BJ (cell line): ENCODE results near the gene NEAT1. TPM values are rescaled to one million over a fixed set of nuclear protein-coding genes. Genes with fewer than 3 reads are reported as not detected.

Experiments used
- CTCF ChIA-PET: fragments of 350-600 bp; formaldehyde crosslinking; extraction: SDS; loops from one replicate; lab custom pipeline; 2021; ENCODE audit warnings: antibody characterized with exemption, inconsistent platforms; lab: Yijun Ruan, JAX
- POLR2A ChIA-PET: fragments of 300-600 bp; sonication (Branson Sonifier 250); formaldehyde crosslinking; extraction: SDS; loops from one replicate; lab custom pipeline; 2021; ENCODE audit warnings: antibody characterized with exemption; lab: Charles Lee
- DNase-seq: peaks from one replicate; pipeline ENCODE4 v3.0.0-alpha.2; 2011; ENCODE audit warnings: low read depth
- H3K27me3 ChIP-seq: 2 replicates; pipeline ENCODE4 v1.6.0; 2011; ENCODE audit warnings: low read length; ENCODE audit not compliant: control insufficient read depth, insufficient read depth
- H3K36me3 ChIP-seq: 2 replicates; pipeline ENCODE4 v1.5.1; 2011; ENCODE audit warnings: low read length; ENCODE audit not compliant: control insufficient read depth, insufficient read depth
- H3K4me3 ChIP-seq: 2 replicates; pipeline ENCODE4 v1.5.1; 2011; ENCODE audit warnings: low read depth, mild to moderate bottlenecking, control low read depth, low read length
- polyA plus RNA-seq: library from polyadenylated mRNA; depleted of rRNA; stranded (reverse); fragments of >200 nt; gene quantifications from 2 replicates; pipeline ENCODE4 v1.2.3, GENCODE V29; 2011
- TF ChIP-seq, protein P1 (sequence below): IDR thresholded peaks from 2 replicates; pipeline ENCODE4 v1.5.1; 2011; ENCODE audit warnings: low read depth, mild to moderate bottlenecking, control low read depth, inconsistent platforms, low read length, moderate library complexity; ENCODE audit not compliant: insufficient read depth

NEAT1 gene
- polyA plus RNA-seq, 1 experiment: 59.2 TPM

DNA sequence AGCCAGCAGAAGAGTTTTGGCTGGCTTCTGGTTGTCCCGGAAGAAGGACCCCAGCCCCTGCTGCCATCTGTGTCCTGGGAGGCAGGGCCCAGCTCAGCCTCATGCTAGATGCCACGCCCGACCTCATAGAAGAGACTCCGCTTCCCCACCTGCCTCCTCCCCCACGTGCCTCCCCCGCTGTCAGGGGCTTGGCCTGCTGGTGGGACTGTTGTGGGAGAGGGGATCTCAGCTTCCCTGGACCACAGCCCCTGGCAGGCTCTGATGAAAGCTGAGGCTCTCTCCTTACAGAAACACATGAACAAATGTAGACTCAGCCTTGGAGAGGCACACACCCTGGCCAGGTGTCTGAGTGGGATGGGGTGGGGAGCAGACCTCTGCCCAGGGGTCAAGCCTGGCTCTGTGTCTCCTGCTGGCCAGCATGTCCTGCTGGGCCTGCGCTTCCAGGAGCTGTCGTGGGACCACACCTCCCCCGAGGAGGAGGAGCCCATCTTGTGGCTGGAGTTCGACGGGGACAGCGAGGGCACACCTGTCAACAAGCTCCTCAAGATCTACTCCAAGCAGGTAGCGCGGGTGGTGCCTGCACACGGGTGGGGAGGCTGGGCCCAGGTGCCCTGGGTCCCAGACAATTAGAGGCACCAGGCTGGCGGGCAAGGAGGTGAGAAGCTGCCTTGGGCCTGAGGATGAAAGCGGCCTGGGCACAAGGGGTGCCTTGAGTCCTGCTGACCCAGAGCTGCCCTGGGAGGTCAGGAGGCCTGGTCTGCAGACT lies 22.1 kb upstream of the NEAT1 start:
- DNase-seq: no peak
- ChIA-PET CTCF (interaction anchor here (1.0 kb wide), 1 partner anchor 12 kb away, joined by 3 read pairs; no protein-coding TSS in a partner anchor), POLR2A (no interaction called here)
- Histone ChIP-seq H3K36me3 (peaks cover 58% of the 10 kb centered on the region), H3K27me3 (no peaks in the 10 kb centered on the region), H3K4me3 (no peak overlapping the region)
- TF ChIP-seq, protein P1, sequence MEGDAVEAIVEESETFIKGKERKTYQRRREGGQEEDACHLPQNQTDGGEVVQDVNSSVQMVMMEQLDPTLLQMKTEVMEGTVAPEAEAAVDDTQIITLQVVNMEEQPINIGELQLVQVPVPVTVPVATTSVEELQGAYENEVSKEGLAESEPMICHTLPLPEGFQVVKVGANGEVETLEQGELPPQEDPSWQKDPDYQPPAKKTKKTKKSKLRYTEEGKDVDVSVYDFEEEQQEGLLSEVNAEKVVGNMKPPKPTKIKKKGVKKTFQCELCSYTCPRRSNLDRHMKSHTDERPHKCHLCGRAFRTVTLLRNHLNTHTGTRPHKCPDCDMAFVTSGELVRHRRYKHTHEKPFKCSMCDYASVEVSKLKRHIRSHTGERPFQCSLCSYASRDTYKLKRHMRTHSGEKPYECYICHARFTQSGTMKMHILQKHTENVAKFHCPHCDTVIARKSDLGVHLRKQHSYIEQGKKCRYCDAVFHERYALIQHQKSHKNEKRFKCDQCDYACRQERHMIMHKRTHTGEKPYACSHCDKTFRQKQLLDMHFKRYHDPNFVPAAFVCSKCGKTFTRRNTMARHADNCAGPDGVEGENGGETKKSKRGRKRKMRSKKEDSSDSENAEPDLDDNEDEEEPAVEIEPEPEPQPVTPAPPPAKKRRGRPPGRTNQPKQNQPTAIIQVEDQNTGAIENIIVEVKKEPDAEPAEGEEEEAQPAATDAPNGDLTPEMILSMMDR: no peak

DNA sequence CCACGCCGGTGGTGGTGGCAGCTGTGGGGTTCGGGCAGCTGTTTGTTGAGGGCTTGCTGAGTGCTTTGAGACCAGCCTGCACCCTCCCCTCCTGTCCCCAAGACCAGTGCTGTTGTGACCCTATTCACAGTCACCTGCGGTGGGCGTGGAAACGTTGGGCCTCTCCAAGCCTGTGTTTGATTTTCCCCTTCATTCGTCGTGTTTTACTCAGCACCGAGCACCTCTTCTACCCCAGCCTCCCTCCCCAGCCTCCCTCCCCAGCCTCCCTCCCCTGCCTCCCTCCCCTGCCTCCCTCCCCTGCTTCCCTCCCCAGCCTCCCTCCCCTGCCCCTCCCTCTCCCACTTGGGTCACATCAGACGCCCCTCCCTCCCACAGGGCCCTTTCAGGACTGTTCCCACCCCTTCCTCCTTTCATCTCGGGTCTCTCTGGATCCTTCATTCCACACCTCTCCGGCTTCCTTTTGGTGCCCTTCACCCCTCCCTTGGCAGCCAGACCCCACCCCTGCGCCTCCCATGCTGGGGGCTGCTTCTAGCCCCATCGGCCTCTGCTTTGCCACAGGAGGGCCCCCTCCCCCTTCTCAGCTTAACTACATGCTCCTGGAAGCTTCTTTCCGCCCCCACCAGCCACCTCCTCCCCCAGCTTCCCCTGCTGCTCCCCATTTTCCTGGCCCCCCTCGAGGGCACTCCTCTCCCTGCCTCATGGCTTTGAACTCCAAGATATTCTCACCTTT lies 21.4 kb upstream of the NEAT1 start:
- no peak for DNase-seq
- Histone ChIP-seq H3K36me3 (peaks cover 55% of the 10 kb centered on the region), H3K27me3 (no peaks in the 10 kb centered on the region), H3K4me3 (no peak overlapping the region)
- TF ChIP-seq, protein P1: no peak
- CTCF ChIA-PET: interaction anchor here (1.0 to 7.1 kb wide), 2 partner anchors 13 to 15 kb away, joined by 3 to 53 read pairs; no protein-coding TSS in a partner anchor
- POLR2A ChIA-PET: no interaction called here

- peaks cover 50% of the 10 kb centered on the region for H3K36me3 ChIP-seq
- DNase-seq: no peak
- TF ChIP-seq, protein P1: no peak
- H3K4me3 ChIP-seq: no peak overlapping the region
- no peaks in the 10 kb centered on the region for H3K27me3 ChIP-seq
- ChIA-PET POLR2A (no interaction called here), CTCF (interaction anchor here (7.1 kb wide), 1 partner anchor 15 kb away, joined by 53 read pairs; no protein-coding TSS in a partner anchor)
Measured at GRCh38 chr11:65401803-65402248, 20.8 kb upstream of the NEAT1 start.

GRCh38 chr11:65402790-65403189 lies 19.8 kb upstream of the NEAT1 start:
- no peak for DNase-seq
- POLR2A ChIA-PET: no interaction called here
- peaks cover 42% of the 10 kb centered on the region for H3K36me3 ChIP-seq
- no peaks in the 10 kb centered on the region for H3K27me3 ChIP-seq
- no peak overlapping the region for H3K4me3 ChIP-seq
- CTCF ChIA-PET: interaction anchor here (7.1 kb wide), 1 partner anchor 14 kb away, joined by 53 read pairs; no protein-coding TSS in a partner anchor
- TF ChIP-seq, protein P1: no peak

- H3K4me3 ChIP-seq: no peak overlapping the region
- TF ChIP-seq, protein P1: no peak
- DNase-seq: no peak
- ChIA-PET CTCF (interaction anchor here (7.1 kb wide), 1 partner anchor 13 kb away, joined by 53 read pairs; no protein-coding TSS in a partner anchor), POLR2A (no interaction called here)
- H3K36me3 ChIP-seq: peaks cover 37% of the 10 kb centered on the region
- no peaks in the 10 kb centered on the region for H3K27me3 ChIP-seq
Measured at GRCh38 chr11:65403607-65404121, 18.9 kb upstream of the NEAT1 start.
